H9 (cell line): ENCODE results near the gene CHRNA4. TPM values are rescaled to one million over a fixed set of nuclear protein-coding genes. Genes with fewer than 3 reads are reported as not detected.

ENCODE experiments used
- DNase-seq: peaks from one replicate; pipeline ENCODE4 v3.0.0-alpha.2; 2017
- H2AFZ ChIP-seq: one replicate; pipeline ENCODE4 v1.6.1; 2013; ENCODE audit warnings: mild to moderate bottlenecking, low read length, control low read depth, moderate library complexity
- H2AK5ac ChIP-seq: 2 replicates; pipeline ENCODE4 v1.6.1; 2013; ENCODE audit warnings: low read length, control low read depth, mixed read lengths; ENCODE audit not compliant: insufficient read length
- H2BK120ac ChIP-seq: one replicate; pipeline ENCODE4 v1.6.1; 2013; ENCODE audit warnings: low read depth, mild to moderate bottlenecking, low read length, control low read depth, inconsistent platforms; ENCODE audit not compliant: poor library complexity, severe bottlenecking
- H2BK12ac ChIP-seq: 2 replicates; pipeline ENCODE4 v1.6.1; 2013; ENCODE audit warnings: low read length, control low read depth, mixed read lengths, low read depth; ENCODE audit not compliant: insufficient read length
- H2BK15ac ChIP-seq: 2 replicates; pipeline ENCODE4 v1.6.1; 2013; ENCODE audit warnings: low read depth, low read length, control low read depth
- H2BK20ac ChIP-seq: one replicate; pipeline ENCODE4 v1.6.1; 2013; ENCODE audit warnings: low read depth, mild to moderate bottlenecking, low read length, control low read depth, inconsistent platforms; ENCODE audit not compliant: poor library complexity, severe bottlenecking
- H2BK5ac ChIP-seq: 2 replicates; pipeline ENCODE4 v1.6.1; 2013; ENCODE audit warnings: low read length, control low read depth, mixed read lengths; ENCODE audit not compliant: insufficient read length
- H3K14ac ChIP-seq: 2 replicates; pipeline ENCODE4 v1.6.1; 2013; ENCODE audit warnings: low read length, control low read depth; ENCODE audit not compliant: insufficient read depth
- H3K18ac ChIP-seq: 2 replicates; pipeline ENCODE4 v1.6.1; 2013; ENCODE audit warnings: low read depth, mild to moderate bottlenecking, mixed read lengths, low read length, control low read depth; ENCODE audit not compliant: insufficient read length
- H3K23ac ChIP-seq: 2 replicates; pipeline ENCODE4 v1.6.1; 2013; ENCODE audit warnings: low read length, control low read depth, mixed read lengths, low read depth; ENCODE audit not compliant: insufficient read length
- H3K23me2 ChIP-seq: 2 replicates; pipeline ENCODE4 v1.6.1; 2013; ENCODE audit warnings: low read depth, mild to moderate bottlenecking, mixed read lengths, low read length, control low read depth; ENCODE audit not compliant: insufficient read length, poor library complexity, severe bottlenecking
- H3K27ac ChIP-seq: 2 replicates; pipeline ENCODE4 v1.5.1; 2013; ENCODE audit warnings: low read length, control low read depth, mixed read lengths, low read depth; ENCODE audit not compliant: insufficient read length
- H3K27me3 ChIP-seq: 2 replicates; pipeline ENCODE4 v1.6.1; 2013; ENCODE audit warnings: low read length, control low read depth, inconsistent platforms; ENCODE audit not compliant: insufficient read depth
- H3K4ac ChIP-seq: 2 replicates; pipeline ENCODE4 v1.6.1; 2013; ENCODE audit warnings: low read depth, mild to moderate bottlenecking, control low read depth, inconsistent platforms, low read length, moderate library complexity
- H3K4me1 ChIP-seq: 2 replicates; pipeline ENCODE4 v1.6.1; 2013; ENCODE audit warnings: low read length, control low read depth, inconsistent platforms; ENCODE audit not compliant: insufficient read depth
- H3K4me2 ChIP-seq: 2 replicates; pipeline ENCODE4 v1.6.1; 2013; ENCODE audit warnings: low read length, control low read depth, mixed read lengths; ENCODE audit not compliant: insufficient read length, insufficient read depth
- H3K56ac ChIP-seq: 2 replicates; pipeline ENCODE4 v1.6.1; 2013; ENCODE audit warnings: low read depth, mild to moderate bottlenecking, mixed read lengths, low read length, control low read depth; ENCODE audit not compliant: insufficient read length
- H3K79me1 ChIP-seq: 2 replicates; pipeline ENCODE4 v1.6.1; 2013; ENCODE audit warnings: low read depth, mild to moderate bottlenecking, moderate library complexity, low read length, control low read depth, inconsistent platforms; ENCODE audit not compliant: insufficient read depth, poor library complexity, severe bottlenecking
- H3K79me2 ChIP-seq: 2 replicates; pipeline ENCODE4 v1.6.1; 2013; ENCODE audit warnings: low read length, control low read depth, inconsistent platforms; ENCODE audit not compliant: insufficient read depth
- H3K9ac ChIP-seq: 2 replicates; pipeline ENCODE4 v1.6.1; 2013; ENCODE audit warnings: low read length, control low read depth, mixed read lengths; ENCODE audit not compliant: insufficient read length; ENCODE audit errors: extremely low read depth
- H3K9me3 ChIP-seq: one replicate; pipeline ENCODE4 v1.6.1; 2013; ENCODE audit warnings: low read depth, low read length, inconsistent platforms; ENCODE audit not compliant: control insufficient read depth
- H3T11ph ChIP-seq: one replicate; pipeline ENCODE4 v1.6.1; 2013; ENCODE audit warnings: mild to moderate bottlenecking, low read length, control low read depth, inconsistent platforms
- H4K20me1 ChIP-seq: one replicate; pipeline ENCODE4 v1.6.1; 2013; ENCODE audit not compliant: control insufficient read depth, insufficient read length, insufficient read depth
- H4K5ac ChIP-seq: 2 replicates; pipeline ENCODE4 v1.6.1; 2013; ENCODE audit warnings: low read depth, mild to moderate bottlenecking, mixed read lengths, low read length, control low read depth; ENCODE audit not compliant: insufficient read length
- H4K8ac ChIP-seq: replicated peaks from 2 replicates; pipeline ENCODE4 v1.6.1; 2013; ENCODE audit warnings: low read length, control low read depth, mixed read lengths, low read depth; ENCODE audit not compliant: insufficient read length
- H4K91ac ChIP-seq: 2 replicates; pipeline ENCODE4 v1.6.1; 2013; ENCODE audit warnings: low read depth, mild to moderate bottlenecking, moderate library complexity, mixed read lengths, low read length, control low read depth; ENCODE audit not compliant: insufficient read length
- H3K27ac Mint-ChIP-seq, 3 experiments: 2 replicates in 2 of 3; 3 replicates in 1 of 3; pipeline ENCODE4 v1.8.0; 2020 to 2021; ENCODE audit warnings: mixed read lengths in 3 of 3, mild to moderate bottlenecking in 1 of 3, moderate library complexity in 1 of 3
- H3K27me3 Mint-ChIP-seq: 2 replicates; pipeline ENCODE4 v1.8.0; 2021; ENCODE audit warnings: low read depth, mild to moderate bottlenecking, moderate library complexity, mixed read lengths
- H3K36me3 Mint-ChIP-seq, 3 experiments: 2 replicates in 2 of 3; 3 replicates in 1 of 3; pipeline ENCODE4 v1.8.0; 2020 to 2021; ENCODE audit warnings: low read depth in 3 of 3, mixed read lengths in 3 of 3; ENCODE audit not compliant: insufficient read depth in 1 of 3
- H3K4me1 Mint-ChIP-seq, 2 experiments: 2 replicates each; pipeline ENCODE4 v1.8.0; 2020; ENCODE audit warnings: mixed read lengths in 2 of 2
- H3K4me3 Mint-ChIP-seq, 2 experiments: 2 replicates in 1 of 2; 3 replicates in 1 of 2; pipeline ENCODE4 v1.8.0; 2020 to 2021; ENCODE audit warnings: mild to moderate bottlenecking in 2 of 2, mixed read lengths in 2 of 2, moderate library complexity in 1 of 2
- H3K9me3 Mint-ChIP-seq, 2 experiments: 2 replicates in 1 of 2; 3 replicates in 1 of 2; pipeline ENCODE4 v1.8.0; 2020; ENCODE audit warnings: mild to moderate bottlenecking in 2 of 2, mixed read lengths in 2 of 2, moderate library complexity in 1 of 2
- WGBS: extraction: QIAGEN DNeasy Blood & Tissue Kit; methylation state at CpG from one replicate; pipeline ENCODE4 v1.1.7; 2013; ENCODE audit warnings: missing lambda C conversion rate, low lambda C conversion rate, mixed read lengths; ENCODE audit not compliant: insufficient read length; ENCODE audit errors: extremely low coverage; 5-methylcytosine and 5-hydroxymethylcytosine counted together
- total RNA-seq: library from RNA; stranded (reverse); gene quantifications from 2 replicates; pipeline ENCODE4 v1.2.1, GENCODE V29; 2021
- TF ChIP-seq, protein P1 (sequence below): fragments of 200-600 bp; sonication (generic); conservative IDR thresholded peaks from 3 replicates; pipeline ENCODE4 v1.8.0; 2021; ENCODE audit warnings: antibody characterized with exemption, mild to moderate bottlenecking

Gene CHRNA4
- total RNA-seq, 1 experiment from 2014 or later = 2.5 TPM

GRCh38 chr20:63334356-63334755 is 26.8 kb downstream of the CHRNA4 start:
- Histone ChIP-seq H2BK12ac (no peak overlapping the region), H3K4me2 (no peak overlapping the region), H2BK20ac (no peak overlapping the region), H3K18ac (no peak overlapping the region), H3K4me1 (no peaks in the 10 kb centered on the region), H3K23me2 (no peaks in the 10 kb centered on the region), H3K27ac (no peak overlapping the region), H3K56ac (no peak overlapping the region), H2BK5ac (no peak overlapping the region), H4K5ac (no peak overlapping the region), H3T11ph (no peak overlapping the region), H3K79me2 (no peaks in the 10 kb centered on the region; the same call in 1 of the 2 replicates), H3K27me3 (no peaks in the 10 kb centered on the region), H3K23ac (no peak overlapping the region), H3K79me1 (no peaks in the 10 kb centered on the region), H2BK120ac (no peak overlapping the region), H2BK15ac (no peak overlapping the region), H4K8ac (no peak overlapping the region), H2AK5ac (no peak overlapping the region), H3K9me3 (no peaks in the 10 kb centered on the region), H4K91ac (no peak overlapping the region), H3K9ac (no peak overlapping the region), H4K20me1 (no peaks in the 10 kb centered on the region), H2AFZ (no peak overlapping the region), H3K14ac (no peak overlapping the region), H3K4ac (no peak overlapping the region)
- Mint-ChIP-seq H3K9me3 (peaks cover 6 to 19% of the 10 kb centered on the region in 2 experiments), H3K4me3 (no peak overlapping the region), H3K27ac (no peak overlapping the region), H3K36me3 (peaks cover 0 to 9% (median 8%) of the 10 kb centered on the region in 3 experiments; a peak in 5 of 7 replicates), H3K4me1 (peaks cover 0 to 9% of the 10 kb centered on the region in 2 experiments; a peak in 3 of 4 replicates), H3K27me3 (peaks cover 46% of the 10 kb centered on the region)
- WGBS = no CpG with 5 or more reads among the region's 8 CpGs
- TF ChIP-seq, protein P1, sequence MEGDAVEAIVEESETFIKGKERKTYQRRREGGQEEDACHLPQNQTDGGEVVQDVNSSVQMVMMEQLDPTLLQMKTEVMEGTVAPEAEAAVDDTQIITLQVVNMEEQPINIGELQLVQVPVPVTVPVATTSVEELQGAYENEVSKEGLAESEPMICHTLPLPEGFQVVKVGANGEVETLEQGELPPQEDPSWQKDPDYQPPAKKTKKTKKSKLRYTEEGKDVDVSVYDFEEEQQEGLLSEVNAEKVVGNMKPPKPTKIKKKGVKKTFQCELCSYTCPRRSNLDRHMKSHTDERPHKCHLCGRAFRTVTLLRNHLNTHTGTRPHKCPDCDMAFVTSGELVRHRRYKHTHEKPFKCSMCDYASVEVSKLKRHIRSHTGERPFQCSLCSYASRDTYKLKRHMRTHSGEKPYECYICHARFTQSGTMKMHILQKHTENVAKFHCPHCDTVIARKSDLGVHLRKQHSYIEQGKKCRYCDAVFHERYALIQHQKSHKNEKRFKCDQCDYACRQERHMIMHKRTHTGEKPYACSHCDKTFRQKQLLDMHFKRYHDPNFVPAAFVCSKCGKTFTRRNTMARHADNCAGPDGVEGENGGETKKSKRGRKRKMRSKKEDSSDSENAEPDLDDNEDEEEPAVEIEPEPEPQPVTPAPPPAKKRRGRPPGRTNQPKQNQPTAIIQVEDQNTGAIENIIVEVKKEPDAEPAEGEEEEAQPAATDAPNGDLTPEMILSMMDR = no peak
- no peak for DNase-seq
